ENCODE measurements around the gene NEK3. TPM values are rescaled to one million over a fixed set of nuclear protein-coding genes. Genes with fewer than 3 reads are reported as not detected.

The NEK3 gene
- total RNA-seq, 1 donor from 2014 or later, result 10.9 TPM

DNA sequence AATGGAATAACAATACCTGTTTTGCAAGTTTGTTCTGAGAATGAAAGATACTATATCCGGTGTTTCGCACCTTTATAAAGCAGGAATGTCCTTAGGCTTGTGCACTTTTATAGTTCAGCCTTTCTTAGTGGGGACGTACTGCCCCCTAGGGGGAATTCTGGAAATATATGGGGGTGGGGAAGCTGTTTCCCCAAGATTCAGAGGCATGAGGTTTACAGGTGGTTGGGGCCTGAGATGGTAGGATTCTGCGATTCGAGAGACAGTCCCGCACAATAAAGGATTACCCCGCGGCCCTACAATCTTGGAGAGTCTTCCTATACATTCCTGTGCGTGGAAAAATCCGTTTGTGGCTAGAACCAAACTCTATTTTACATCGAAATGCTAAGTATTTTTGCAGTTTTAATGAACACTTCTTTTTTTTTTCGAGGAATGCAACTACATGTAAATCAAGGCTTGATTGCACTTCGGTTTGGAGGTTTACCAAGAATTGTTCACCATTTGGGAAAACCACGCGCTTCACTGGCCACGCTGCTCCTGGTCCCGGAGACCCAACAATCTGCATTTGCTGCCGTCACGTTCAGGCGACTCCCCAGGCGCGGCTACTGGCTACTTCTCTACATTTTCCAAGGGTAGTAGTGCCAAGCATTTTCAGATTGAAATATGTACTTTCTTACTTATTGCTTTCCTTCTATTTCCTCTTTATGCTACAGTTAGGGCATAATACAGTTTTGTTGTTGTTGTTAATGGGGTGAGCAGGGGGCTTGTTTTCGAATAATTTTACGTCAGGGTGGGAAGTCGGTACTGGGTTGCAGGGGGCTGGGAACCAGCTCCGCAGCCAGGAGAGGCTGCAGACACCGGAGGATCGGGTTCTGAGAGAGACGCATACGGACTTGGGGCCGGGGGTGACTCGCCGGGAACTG lies 31.4 kb downstream of the NEK3 start:
- Histone ChIP-seq H3K27ac (no peak overlapping the region), H3K4me3 (peak overlapping the region; percentile 76), H3K9me3 (no peaks in the 10 kb centered on the region), H3K4me1 (peaks cover 18% of the 10 kb centered on the region), H3K27me3 (ENCODE audit: low read depth) (no peaks in the 10 kb centered on the region), H3K36me3 (peaks cover 22% of the 10 kb centered on the region)
- peak; percentile 85 to 93 for ATAC-seq
- TF ChIP-seq CTCF (IDR thresholded peaks at IDR 0.05), result peak; percentile 81
- intact Hi-C loops (cut with DNase I), result loop anchor here (10.0 kb wide), 1 partner anchor 133 kb away; no protein-coding TSS in a partner anchor
- peak; percentile 55 for DNase-seq

GRCh38 chr13:52127378-52127777 lies 32.0 kb downstream of the NEK3 start:
- TF ChIP-seq CTCF (IDR thresholded peaks at IDR 0.05), result no peak
- Histone ChIP-seq H3K27ac (no peak overlapping the region), H3K27me3 (ENCODE audit: low read depth) (no peaks in the 10 kb centered on the region), H3K36me3 (peaks cover 16% of the 10 kb centered on the region), H3K9me3 (no peaks in the 10 kb centered on the region), H3K4me3 (no peak overlapping the region), H3K4me1 (peaks cover 18% of the 10 kb centered on the region)
- DNase-seq (no peak), ATAC-seq (no peak)
- intact Hi-C loops (cut with DNase I), result loop anchor here (10.0 kb wide), 1 partner anchor 133 kb away; no protein-coding TSS in a partner anchor

GRCh38 chr13:52125547-52125946 lies 33.9 kb downstream of the NEK3 start:
- Histone ChIP-seq H3K27ac (no peak overlapping the region), H3K4me3 (no peak overlapping the region), H3K27me3 (ENCODE audit: low read depth) (no peaks in the 10 kb centered on the region), H3K4me1 (peaks cover 18% of the 10 kb centered on the region), H3K9me3 (no peaks in the 10 kb centered on the region), H3K36me3 (no peaks in the 10 kb centered on the region)
- ATAC-seq (no peak), DNase-seq (no peak)
- intact Hi-C loops (cut with DNase I), result loop anchor here (10.0 kb wide), 1 partner anchor 131 kb away; no protein-coding TSS in a partner anchor
- TF ChIP-seq CTCF (IDR thresholded peaks at IDR 0.05), result no peak

DNA sequence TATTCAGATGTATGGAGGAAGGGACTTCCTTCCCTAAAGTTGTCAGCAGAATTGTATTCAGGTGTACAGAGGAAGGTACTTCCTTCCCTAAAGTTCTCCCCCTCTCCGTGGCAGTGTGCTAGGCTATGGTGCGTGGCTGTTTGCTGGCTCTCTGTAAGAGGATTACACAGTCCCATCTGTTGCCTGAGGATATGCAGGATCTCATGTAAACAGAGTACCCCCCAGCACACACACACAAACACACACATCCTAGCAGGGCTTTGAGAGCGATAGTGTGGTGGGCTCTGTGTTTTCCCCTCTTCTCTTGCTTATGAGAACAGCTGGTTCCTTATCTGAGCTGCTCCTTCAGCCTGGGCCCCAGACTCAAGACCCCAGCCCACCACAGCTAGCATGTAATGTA lies 40.8 kb downstream of the NEK3 start:
- intact Hi-C loops (cut with DNase I), result no loop called here
- Histone ChIP-seq H3K9me3 (no peaks in the 10 kb centered on the region), H3K27me3 (ENCODE audit: low read depth) (no peaks in the 10 kb centered on the region), H3K4me1 (no peaks in the 10 kb centered on the region), H3K4me3 (no peak overlapping the region), H3K27ac (no peak overlapping the region), H3K36me3 (no peaks in the 10 kb centered on the region)
- TF ChIP-seq CTCF (IDR thresholded peaks at IDR 0.05), result no peak
- no peak for DNase-seq
- ATAC-seq, result no peak

- H3K4me3 ChIP-seq, result no peak overlapping the region
- no peak for TF ChIP-seq CTCF (IDR thresholded peaks at IDR 0.05)
- H3K4me1 ChIP-seq, result no peaks in the 10 kb centered on the region
- intact Hi-C loops (cut with DNase I), result no loop called here
- DNase-seq (no peak), ATAC-seq (no peak)
- H3K9me3 ChIP-seq, result no peaks in the 10 kb centered on the region
- no peak overlapping the region for H3K27ac ChIP-seq
- no peaks in the 10 kb centered on the region for H3K36me3 ChIP-seq
- H3K27me3 ChIP-seq (ENCODE audit: low read depth), result no peaks in the 10 kb centered on the region
These were observed 41.3 kb downstream of the NEK3 start for GRCh38 chr13:52118095-52118494.

Measured in lower lobe of right lung (tissue), 2 donors.